Brain microvascular endothelial cell (primary cell): ENCODE measurements around the gene ACTR8.

Experiments
- DNase-seq: peaks from one replicate; pipeline ENCODE4 v3.0.0-alpha.2; 2020
- H3K27ac ChIP-seq: fragments of 250-450 bp; sonication (Bioruptor Pico); 2 replicates; pipeline ENCODE4 v1.5.1; 2020; ENCODE audit warnings: mild to moderate bottlenecking, moderate library complexity
- H3K27me3 ChIP-seq: fragments of 250-450 bp; sonication (Bioruptor Pico); replicated peaks from 2 replicates; pipeline ENCODE4 v1.5.1; 2020; ENCODE audit warnings: mild to moderate bottlenecking
- H3K36me3 ChIP-seq: fragments of 250-450 bp; sonication (Bioruptor Pico); replicated peaks from 2 replicates; pipeline ENCODE4 v1.5.1; 2020; ENCODE audit warnings: mild to moderate bottlenecking
- H3K4me3 ChIP-seq: 2 replicates; pipeline ENCODE4 v1.5.1; 2011; ENCODE audit warnings: low read depth, mild to moderate bottlenecking, control low read depth, low read length, moderate library complexity
- CTCF ChIP-seq: IDR thresholded peaks from 2 replicates; pipeline ENCODE4 v1.5.1; 2011; ENCODE audit warnings: low read depth, mild to moderate bottlenecking, moderate library complexity, low read length, control low read depth, inconsistent platforms; ENCODE audit errors: missing control alignments
- in situ Hi-C: cut with HindIII; loops from 2 replicates; pipeline ENCODE4 v1.10.0; 2017; ENCODE audit warnings: low sequenced_read_pairs, low pct_ligation_motif_present

ACTR8 gene

DNA sequence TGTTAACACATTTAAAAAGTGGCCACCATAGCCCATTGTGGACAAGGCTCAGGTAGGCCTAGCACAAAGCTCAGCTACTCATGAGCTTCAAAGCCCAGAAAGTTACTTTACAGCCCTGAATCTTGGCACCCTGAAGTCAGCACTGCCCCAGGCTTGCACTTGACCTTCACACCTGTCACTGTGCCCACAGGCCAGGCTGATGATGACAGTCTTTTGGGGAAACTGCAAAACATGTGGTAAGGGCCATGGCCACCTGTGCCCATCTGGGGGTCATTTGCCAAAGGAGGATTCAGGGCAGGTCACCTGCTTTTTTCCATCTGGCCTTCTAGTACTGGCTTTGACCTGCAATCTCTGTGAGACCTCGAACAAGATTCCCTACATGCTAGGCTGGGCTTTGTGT is 46.7 kb downstream of the ACTR8 start:
- no peak overlapping the region for H3K4me3 ChIP-seq
- H3K27ac ChIP-seq: no peak overlapping the region
- H3K36me3 ChIP-seq: no peaks in the 10 kb centered on the region
- H3K27me3 ChIP-seq: no peaks in the 10 kb centered on the region
- no peak for DNase-seq
- no peak for TF ChIP-seq CTCF
- in situ Hi-C loops: no loop called here

- in situ Hi-C loops: no loop called here
- no peak overlapping the region for H3K27ac ChIP-seq
- no peaks in the 10 kb centered on the region for H3K36me3 ChIP-seq
- DNase-seq: no peak
- no peak for TF ChIP-seq CTCF
- no peak overlapping the region for H3K4me3 ChIP-seq
- no peaks in the 10 kb centered on the region for H3K27me3 ChIP-seq
These were observed 47.4 kb downstream of the ACTR8 start for GRCh38 chr3:53834429-53835095.

- in situ Hi-C loops: no loop called here
- Histone ChIP-seq H3K27ac (no peak overlapping the region), H3K27me3 (no peaks in the 10 kb centered on the region), H3K36me3 (no peaks in the 10 kb centered on the region), H3K4me3 (no peak overlapping the region)
- no peak for DNase-seq
- no peak for TF ChIP-seq CTCF
These were observed 48.3 kb downstream of the ACTR8 start for GRCh38 chr3:53833700-53834099.

GRCh38 chr3:53833053-53833645 is 48.8 kb downstream of the ACTR8 start:
- Histone ChIP-seq H3K27me3 (no peaks in the 10 kb centered on the region), H3K36me3 (no peaks in the 10 kb centered on the region), H3K27ac (no peak overlapping the region), H3K4me3 (no peak overlapping the region)
- in situ Hi-C loops: no loop called here
- no peak for DNase-seq
- TF ChIP-seq CTCF: no peak

GRCh38 chr3:53830944-53831343 is 51.0 kb downstream of the ACTR8 start:
- H3K4me3 ChIP-seq: no peak overlapping the region
- in situ Hi-C loops: no loop called here
- no peak overlapping the region for H3K27ac ChIP-seq
- TF ChIP-seq CTCF: no peak
- H3K27me3 ChIP-seq: no peaks in the 10 kb centered on the region
- no peak for DNase-seq
- no peaks in the 10 kb centered on the region for H3K36me3 ChIP-seq

DNA sequence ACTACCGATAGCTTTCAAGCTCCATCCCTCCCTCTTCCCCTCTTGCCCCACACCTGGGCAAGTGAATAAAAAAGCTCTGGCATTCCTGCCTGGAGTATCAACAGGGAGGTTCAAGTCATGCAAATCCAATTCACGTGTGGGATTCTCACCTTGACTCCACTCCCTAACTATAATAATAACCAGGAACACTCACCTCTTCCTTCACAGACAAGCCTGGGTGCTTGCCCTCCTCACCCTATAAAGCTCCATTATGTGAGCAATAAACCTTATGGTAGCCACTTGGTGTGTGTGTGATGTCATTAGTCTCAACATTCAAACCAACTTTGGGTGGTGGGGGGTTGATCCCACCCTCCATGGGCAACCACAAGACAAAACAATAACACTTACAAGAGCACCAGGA is 52.3 kb downstream of the ACTR8 start:
- TF ChIP-seq CTCF: no peak
- Histone ChIP-seq H3K4me3 (no peak overlapping the region), H3K27me3 (no peaks in the 10 kb centered on the region), H3K27ac (no peak overlapping the region), H3K36me3 (no peaks in the 10 kb centered on the region)
- no peak for DNase-seq
- in situ Hi-C loops: no loop called here
